OCI-LY1 (cell line): ENCODE results near the gene NFKBIB.

Experiments
- EZH2 ChIP-seq: fragments of 200-600 bp; sonication (generic), shearing (Covaris generic); IDR thresholded peaks from 2 replicates; pipeline ENCODE4 v1.8.0; 2017; ENCODE audit warnings: borderline replicate concordance, mixed run types, mild to moderate bottlenecking, antibody characterized with exemption, low read length, moderate library complexity, mixed read lengths
- TF ChIP-seq, protein P1 (sequence below): fragments of 200-600 bp; sonication (generic), shearing (Covaris generic); IDR thresholded peaks from 2 replicates; pipeline ENCODE4 v1.5.1; 2017; ENCODE audit warnings: mild to moderate bottlenecking, antibody characterized with exemption, low read length, moderate library complexity, mixed read lengths

- TF ChIP-seq, protein P1, sequence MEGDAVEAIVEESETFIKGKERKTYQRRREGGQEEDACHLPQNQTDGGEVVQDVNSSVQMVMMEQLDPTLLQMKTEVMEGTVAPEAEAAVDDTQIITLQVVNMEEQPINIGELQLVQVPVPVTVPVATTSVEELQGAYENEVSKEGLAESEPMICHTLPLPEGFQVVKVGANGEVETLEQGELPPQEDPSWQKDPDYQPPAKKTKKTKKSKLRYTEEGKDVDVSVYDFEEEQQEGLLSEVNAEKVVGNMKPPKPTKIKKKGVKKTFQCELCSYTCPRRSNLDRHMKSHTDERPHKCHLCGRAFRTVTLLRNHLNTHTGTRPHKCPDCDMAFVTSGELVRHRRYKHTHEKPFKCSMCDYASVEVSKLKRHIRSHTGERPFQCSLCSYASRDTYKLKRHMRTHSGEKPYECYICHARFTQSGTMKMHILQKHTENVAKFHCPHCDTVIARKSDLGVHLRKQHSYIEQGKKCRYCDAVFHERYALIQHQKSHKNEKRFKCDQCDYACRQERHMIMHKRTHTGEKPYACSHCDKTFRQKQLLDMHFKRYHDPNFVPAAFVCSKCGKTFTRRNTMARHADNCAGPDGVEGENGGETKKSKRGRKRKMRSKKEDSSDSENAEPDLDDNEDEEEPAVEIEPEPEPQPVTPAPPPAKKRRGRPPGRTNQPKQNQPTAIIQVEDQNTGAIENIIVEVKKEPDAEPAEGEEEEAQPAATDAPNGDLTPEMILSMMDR = no peak
- TF ChIP-seq EZH2 = no peak
These were observed 37.3 kb upstream of the NFKBIB start for GRCh38 chr19:38862321-38863059.
